HCT116 (cell line): ENCODE results near the gene UQCRFS1.

Experiments
- EGR1 ChIP-seq: IDR thresholded peaks from 2 replicates; pipeline ENCODE4 v1.6.1; 2012; ENCODE audit warnings: low read depth
- EZH2 ChIP-seq: fragments of 200-600 bp; sonication (generic); IDR thresholded peaks from 2 replicates; pipeline ENCODE4 v1.6.1; 2017; ENCODE audit warnings: antibody characterized with exemption, mixed run types
- FOSL1 ChIP-seq: IDR thresholded peaks from 2 replicates; pipeline ENCODE4 v1.6.1; 2012; ENCODE audit warnings: low read depth
- POLR2A ChIP-seq: IDR thresholded peaks from 2 replicates; pipeline ENCODE4 v1.7.0; 2011; ENCODE audit warnings: borderline replicate concordance; ENCODE audit not compliant: insufficient read depth, insufficient read length; ENCODE audit errors: extremely low read depth
- POLR2AphosphoS5 ChIP-seq: IDR thresholded peaks from 2 replicates; pipeline ENCODE4 v1.6.1; 2011; ENCODE audit warnings: mild to moderate bottlenecking, low read depth, low read length, moderate library complexity

GRCh38 chr19:29185427-29185826 lies 27.5 kb downstream of the UQCRFS1 start:
- TF ChIP-seq FOSL1 (no peak), POLR2AphosphoS5 (no peak), EGR1 (no peak), EZH2 (no peak), POLR2A (no peak)
